Gastroesophageal sphincter (tissue), 3 donors: Measurements from ENCODE around the gene RFNG.

Experiments
- EP300 ChIP-seq: sonication (generic); formaldehyde crosslinking; IDR thresholded peaks from one replicate; pipeline ENCODE4 v1.6.1; 2017; ENCODE audit warnings: antibody characterized with exemption, mild to moderate bottlenecking
- POLR2A ChIP-seq, 2 donors: fragments of 450-650 bp; IDR thresholded peaks; one replicate each; pipeline ENCODE4 v1.6.1; 2017; ENCODE audit warnings: antibody characterized with exemption in 2 of 2, mild to moderate bottlenecking in 2 of 2, moderate library complexity in 1 of 2
- POLR2AphosphoS5 ChIP-seq: sonication (generic); formaldehyde crosslinking; IDR thresholded peaks from one replicate; pipeline ENCODE4 v1.6.1; 2017; ENCODE audit warnings: antibody characterized with exemption
- TF ChIP-seq, protein P1 (sequence below), 4 experiments: fragments of 200-600 bp in 2 of 4; fragments of 450-650 bp in 2 of 4; sonication (generic) in 1 of 4; IDR thresholded peaks; one replicate each; pipeline ENCODE4 v1.5.1; 2017 to 2019; ENCODE audit warnings: antibody characterized with exemption in 4 of 4, mild to moderate bottlenecking in 2 of 4, moderate library complexity in 2 of 4

DNA sequence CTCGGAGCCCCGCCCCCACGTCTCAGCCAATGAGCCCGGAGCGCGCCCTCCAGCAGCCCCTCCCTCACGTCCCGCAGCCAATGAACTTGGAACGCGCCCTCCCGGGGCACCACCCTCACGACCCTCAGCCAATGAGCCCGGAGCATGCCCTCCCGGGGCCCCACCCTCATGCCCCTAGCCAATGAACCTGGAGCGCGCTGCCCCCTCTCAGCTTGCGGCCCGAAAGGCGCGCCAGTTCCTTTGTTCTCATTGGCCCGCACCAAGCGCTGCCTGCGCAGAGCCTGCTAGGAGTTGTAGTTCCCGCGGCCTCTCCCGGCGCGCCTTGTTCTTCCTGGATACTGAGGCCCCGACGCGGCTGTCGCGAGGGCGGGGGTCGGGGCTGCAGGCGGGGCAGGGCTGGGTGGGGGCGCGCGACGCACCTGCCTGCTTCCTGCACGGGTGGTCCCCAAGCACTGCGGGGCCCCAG lies 28.6 kb downstream of the RFNG start, which contains the start of gene LRRC45:
- TF ChIP-seq, protein P1, sequence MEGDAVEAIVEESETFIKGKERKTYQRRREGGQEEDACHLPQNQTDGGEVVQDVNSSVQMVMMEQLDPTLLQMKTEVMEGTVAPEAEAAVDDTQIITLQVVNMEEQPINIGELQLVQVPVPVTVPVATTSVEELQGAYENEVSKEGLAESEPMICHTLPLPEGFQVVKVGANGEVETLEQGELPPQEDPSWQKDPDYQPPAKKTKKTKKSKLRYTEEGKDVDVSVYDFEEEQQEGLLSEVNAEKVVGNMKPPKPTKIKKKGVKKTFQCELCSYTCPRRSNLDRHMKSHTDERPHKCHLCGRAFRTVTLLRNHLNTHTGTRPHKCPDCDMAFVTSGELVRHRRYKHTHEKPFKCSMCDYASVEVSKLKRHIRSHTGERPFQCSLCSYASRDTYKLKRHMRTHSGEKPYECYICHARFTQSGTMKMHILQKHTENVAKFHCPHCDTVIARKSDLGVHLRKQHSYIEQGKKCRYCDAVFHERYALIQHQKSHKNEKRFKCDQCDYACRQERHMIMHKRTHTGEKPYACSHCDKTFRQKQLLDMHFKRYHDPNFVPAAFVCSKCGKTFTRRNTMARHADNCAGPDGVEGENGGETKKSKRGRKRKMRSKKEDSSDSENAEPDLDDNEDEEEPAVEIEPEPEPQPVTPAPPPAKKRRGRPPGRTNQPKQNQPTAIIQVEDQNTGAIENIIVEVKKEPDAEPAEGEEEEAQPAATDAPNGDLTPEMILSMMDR (IDR thresholded peaks at IDR 0.05): no peak
- TF ChIP-seq POLR2A (IDR thresholded peaks at IDR 0.05) (no peak), POLR2AphosphoS5 (no peak), EP300 (no peak)
